ENCODE measurements around the gene KLC4.
"Not testable (repeated sequence)": the region's sequence is repeated elsewhere in the genome, so short reads cannot be mapped to it uniquely, and the experiment has no call there.

KLC4 gene

DNA sequence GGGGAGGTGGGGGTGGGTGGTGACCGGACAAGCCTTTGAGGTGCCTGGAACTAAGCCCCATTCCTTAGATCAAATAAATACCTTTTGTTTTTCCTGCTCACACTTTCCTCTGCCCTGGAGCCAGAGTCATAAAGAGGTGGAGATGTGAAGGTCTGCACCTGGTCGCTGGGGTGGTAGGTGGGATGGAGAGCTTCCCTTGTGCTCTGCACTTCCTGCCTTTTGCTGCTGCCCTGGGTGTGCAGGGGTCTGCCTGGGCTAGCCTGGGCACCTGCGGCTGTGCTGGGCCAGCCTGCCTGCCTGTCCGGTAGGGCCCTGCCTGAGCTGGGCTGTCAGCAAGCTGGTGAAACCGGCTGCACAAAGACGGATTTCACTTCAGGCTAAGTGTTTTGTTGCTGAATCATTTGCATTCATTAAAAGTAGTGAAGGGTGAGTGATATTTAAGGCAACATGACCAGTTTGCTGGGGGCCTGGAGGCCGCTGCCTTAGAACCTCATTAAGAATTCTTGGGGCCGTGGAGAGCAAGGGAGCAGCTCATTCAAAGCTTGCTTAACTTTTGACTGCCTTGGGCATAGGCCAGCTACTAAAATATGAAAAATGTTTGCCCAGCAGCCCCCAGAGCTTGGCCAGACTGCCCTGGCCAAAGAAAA, 37.1 kb downstream of the KLC4 start:
- DNase-seq = no peak

DNA sequence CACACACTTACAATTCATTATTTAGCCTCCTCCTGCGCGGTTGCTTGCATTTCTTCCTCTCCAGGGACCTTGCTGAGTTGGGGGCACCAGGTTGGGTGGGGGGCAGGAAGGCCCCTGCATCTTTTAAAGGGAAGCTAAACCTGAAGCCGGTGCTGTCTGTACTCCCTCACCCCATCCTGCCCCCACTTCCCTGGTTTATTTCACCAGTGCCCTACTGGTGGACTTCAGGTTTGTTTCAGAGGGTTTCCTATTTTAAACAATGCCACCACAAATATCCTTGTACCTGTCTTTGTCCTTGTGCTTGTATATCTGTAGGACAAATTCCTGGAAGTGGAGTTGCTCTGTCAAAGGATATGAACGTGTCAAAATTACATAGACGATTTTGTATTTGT, 37.7 kb downstream of the KLC4 start:
- DNase-seq = no peak

DNA sequence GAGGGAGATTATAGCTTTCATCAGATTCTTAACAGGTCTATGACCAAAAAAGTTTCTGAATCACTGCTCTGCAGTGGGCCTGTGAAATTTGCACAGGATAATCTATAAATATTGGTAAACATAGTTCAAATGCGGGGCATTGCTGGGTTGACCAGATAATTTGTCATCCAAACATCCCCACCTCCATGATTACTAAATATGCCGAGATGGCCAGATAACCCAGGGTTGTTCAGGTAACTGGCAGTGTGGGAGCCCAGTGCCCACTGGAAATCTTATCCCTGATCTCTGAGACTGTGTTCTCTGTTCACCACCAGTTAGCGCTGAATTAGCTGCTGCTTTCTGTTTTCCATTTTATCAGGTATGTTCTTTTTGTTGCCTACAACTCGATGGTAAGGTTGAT, 38.1 kb downstream of the KLC4 start:
- no peak for DNase-seq

DNA sequence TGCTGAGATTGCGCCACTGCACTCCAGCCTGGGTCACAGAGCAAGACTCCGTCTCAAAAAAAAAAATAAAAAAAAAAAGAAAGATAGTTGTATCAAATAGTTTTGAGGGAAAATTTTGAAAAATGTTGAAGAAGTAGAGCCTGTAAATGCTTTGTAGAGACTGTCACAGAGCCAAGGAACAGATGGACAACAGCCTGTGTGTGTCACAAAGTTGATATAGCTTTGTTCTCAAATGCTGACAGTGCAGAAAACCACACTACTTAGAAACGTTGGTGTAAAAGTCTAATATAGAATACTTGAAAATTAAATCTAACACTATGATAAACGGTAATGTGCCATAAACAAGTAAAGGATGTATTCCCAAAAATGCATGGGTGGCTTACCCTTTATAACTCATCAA, 42.1 kb downstream of the KLC4 start:
- no peak for DNase-seq

DNA sequence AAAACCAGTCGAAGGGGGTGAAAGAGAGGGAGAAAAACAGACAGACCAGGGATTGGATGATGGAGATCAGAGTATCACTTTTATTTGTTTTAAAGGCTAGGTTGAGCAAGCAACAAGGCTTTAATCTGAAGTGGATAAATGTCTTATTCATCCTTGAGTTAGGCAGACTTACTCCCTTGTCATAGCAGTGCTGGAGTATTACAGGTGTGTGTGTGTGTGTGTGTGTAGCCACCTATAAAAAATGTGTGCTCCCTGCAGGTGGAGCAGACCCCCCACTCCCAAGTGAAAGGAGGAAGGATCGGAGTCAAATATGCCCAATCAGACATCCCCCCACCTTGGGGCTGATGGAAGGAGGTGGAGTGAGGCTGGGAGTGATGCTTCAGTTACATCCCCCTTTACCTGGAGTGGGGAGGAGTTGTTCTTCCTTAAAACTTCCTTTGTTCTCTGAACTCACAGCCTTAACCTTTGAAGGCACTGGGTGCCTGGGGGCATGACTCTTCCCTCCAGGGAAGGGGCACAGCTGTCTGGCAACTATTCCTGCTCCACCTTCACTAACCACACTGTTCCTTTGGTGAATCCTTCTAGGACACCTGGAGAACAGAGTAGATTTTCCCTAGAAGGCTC, 43.9 kb downstream of the KLC4 start:
- DNase-seq = no peak

DNA sequence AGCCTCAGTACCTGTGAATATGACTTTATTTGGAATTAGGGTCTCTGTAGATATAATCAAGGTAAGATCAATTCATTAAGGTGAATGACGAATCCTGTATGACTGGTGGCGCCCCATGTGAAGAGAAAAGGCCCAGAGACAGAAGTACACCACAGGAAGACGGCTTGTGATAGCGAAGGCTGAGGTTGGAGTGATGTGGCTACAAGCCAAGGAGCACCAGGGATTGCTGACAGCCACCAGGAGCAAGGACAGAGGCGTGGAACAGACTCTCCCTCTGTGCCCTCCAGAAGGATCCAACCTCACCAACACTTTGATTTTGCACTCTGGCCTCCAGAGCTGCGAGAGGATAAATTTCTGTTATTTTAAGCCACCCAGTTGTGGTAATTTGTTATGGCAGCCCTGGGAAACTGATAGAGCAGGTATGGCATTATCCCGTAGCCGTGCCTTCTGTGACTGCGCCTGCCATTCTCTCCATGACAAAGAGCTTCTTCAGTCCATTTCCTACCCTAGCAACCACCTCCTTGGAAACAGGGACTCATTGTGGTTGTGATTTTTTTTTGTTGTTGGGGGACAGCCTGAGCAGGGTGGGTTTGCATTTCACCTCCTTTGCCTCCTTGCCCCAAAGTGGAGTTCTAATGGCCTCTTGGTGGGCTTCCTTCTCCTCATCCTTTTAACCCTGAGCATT, 46.2 kb downstream of the KLC4 start:
- DNase-seq = no peak

DNA sequence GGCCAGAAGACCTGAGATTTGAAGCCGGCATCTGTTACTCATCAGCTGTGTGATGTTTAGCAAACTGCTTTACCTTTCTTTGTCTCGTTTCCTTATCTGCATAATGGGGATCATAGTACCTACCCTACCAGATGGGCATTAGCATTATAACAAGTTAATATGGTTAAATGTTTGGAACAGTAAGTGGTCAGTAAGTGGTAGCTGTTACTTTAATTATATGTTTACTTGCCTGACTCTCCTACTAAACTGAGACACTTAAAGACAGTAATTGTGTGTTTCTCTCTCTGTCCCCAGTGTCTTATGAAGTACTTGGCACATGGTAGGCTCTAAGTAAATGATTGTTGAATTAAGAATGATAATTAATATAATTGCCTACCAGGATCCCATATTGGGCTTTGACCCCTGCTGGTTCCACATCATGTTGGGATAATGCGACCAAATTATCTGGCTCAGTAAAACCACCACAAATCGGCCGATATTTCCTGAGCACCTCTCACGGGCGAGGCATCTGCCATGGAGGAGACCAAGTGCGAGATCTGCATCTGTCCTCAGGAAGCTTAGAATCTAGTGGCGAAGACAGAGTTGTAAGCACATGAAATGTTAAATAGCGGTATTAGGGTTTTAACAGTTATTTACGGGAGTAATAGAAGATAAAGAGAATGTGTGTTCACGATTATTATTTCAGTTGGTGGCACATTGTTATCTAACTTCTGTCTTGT, 48.1 kb downstream of the KLC4 start:
- DNase-seq = no peak

DNA sequence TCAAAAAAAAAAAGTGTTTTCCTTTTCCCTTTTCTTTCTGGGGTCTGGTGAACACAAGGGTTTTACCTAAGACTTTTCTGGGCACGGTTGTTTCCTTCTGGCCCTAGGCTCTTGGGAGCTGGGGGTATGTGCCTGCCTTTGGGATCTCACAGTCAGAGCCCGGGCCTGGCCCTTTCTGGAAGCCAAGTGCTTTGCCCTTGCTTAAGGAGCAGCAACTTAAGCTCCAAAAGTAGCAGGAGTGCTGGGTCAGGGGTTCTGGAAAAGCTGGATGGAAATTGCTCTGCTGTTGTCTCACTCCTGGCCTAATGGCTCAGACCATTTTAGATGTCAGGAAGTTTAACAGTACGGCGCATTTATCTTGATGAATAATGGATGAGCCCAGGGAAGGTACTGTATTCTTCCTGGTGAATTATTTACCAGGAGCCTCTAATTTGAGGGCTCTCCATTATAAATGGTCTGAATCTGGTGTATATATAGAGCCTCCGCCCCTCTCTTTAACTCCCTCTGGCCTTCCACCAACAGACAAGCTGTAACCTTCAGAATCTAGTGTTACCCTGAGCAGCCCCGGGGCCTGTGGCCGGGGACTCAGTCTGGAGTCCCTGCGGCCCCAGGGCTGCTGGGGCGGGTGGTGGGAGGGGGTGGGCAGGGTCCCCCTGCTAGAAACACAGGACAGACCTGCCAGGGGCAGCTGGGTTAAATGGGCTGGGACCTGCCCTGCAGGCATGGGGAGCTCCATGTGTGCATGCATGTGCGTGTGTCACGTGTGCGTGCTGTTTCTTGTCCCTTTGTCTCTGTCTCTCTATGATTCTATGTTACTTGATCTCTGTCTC, 54.2 kb downstream of the KLC4 start:
- DNase-seq = no peak

DNA sequence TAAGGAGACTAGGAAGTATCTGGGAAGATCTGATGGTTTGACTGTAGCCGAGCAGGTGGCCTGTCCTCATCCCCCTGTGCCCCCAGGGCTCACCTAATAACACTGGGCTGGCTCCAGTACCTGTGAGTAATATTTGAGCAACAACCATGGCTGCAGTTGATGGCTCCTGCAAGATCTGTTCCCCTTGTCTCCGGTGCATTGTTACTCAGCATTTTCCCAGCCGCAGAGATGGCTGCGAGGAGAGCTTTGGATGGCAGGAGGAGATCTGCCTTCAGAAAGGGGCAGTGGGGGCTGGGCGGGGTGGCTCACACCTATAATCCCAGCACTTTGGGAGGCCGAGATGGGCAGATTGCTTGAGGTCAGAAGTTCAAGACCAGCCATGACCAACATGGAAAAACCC, 55.9 kb downstream of the KLC4 start:
- no peak for DNase-seq

DNA sequence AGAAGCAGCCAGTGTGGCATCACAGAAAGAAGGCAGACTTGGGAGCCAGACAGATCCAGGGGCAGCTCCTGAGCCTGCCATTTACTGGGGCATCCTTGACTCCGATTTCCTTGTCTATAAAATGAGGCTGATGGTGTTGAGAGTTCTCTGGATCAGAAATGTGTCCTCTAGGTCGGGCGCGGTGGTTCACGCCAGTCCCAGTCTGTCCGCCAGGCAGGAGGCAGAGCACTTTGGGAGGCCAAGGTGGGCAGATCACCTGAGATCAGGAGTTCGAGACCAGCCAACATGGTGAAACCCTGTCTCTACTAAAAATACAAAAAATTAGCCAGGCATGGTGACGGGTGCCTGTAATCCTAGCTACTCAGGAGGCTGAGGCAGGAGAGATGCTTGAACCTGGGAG, 58.0 kb downstream of the KLC4 start:
- DNase-seq = not testable (repeated sequence)

DNA sequence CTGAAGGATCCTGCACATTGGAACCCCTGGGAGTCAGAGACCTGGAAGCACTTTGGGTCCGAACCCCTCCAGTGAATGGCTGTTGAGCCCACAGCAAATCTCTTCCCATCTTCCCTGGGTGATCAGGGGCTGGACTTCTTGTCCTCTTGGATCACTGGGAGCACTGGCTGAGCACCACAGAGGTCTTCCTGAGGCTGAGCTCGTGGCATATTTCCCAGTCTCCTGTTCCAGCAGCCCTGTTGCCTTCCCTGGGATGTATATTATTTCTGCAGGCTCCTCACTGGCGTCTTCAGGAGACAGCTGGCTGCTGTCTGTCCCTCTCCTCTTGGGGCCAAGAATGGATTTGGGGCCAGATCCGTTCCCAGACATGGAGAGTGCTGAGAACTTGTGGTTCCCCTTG, 60.1 kb downstream of the KLC4 start:
- no peak for DNase-seq

DNA sequence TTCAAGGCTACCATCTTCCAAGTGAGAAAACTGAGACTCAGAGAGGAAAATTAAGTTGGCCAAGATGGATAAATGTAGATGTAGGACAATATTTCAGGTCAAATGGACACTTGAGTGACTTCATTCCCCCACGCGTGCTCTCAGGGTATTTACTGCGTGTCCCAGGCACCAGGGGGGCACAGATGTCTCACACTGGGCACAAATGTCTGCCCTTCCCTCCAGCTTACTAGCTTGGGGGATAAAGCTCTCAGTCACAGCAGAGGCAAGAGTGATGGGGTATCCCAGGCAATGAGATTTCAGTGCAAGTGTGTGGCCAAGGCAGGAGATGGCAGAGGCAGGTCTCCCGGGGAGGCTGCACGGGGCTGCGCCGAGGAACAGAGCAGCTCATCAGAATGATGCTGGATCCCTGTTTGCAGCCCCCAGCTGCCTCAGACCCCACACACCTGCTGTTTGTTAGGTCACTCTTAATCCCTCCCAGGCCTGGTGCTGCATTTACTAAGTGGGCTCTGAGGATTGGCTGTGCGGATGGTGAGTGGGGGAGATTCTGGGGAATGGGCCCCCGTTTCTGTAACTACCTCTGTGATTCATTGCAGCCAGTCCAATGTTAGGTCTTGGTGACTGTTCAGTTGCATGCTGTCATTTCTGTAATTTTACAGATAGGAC, 60.8 kb downstream of the KLC4 start:
- no peak for DNase-seq

DNA sequence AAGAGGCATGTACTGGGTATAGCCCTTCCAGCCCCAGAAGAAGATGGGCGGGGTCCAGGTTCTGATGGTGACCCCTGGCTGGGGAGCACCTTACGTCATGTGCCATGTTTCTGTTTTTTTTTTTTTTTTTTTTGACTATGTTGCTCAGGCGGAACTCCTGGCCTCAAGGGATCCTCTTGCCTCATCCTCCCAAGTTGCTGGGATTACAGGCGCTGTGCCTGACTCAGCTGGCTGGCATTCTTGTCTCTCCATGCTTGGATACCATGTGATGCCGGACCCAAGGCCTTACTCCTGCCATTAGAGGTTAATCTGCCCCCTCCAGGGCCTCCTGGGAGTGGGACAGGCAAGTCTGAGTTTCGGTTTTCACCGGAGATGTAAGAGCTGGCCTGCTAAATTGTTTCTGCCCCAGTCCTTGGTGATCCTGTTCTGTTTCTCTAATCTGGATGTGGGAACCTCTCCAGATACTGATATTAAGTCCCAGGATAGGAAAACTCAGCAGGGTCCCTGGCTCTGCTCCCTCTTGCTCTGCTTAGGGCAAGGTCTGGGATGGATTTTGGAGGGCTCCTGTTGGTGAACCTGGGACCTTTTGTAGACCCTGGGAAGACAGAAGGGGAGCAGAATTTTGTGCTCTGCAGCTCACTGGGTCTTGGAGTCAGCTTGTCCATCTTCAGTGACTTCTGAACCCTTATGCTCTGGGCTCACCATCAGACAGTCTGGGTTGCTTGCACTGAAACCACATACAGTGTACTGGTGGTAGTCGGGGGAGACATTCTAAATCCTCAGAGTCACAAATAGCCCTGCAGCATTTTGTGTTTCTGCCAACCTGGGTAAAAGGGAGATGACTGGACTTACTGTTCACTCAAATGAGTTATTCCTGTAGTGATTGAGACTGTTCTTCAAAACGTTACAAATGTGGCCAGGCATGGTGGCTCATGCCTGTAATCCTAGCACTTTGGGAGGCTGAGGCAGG, 61.8 kb downstream of the KLC4 start:
- DNase-seq = no peak

DNA sequence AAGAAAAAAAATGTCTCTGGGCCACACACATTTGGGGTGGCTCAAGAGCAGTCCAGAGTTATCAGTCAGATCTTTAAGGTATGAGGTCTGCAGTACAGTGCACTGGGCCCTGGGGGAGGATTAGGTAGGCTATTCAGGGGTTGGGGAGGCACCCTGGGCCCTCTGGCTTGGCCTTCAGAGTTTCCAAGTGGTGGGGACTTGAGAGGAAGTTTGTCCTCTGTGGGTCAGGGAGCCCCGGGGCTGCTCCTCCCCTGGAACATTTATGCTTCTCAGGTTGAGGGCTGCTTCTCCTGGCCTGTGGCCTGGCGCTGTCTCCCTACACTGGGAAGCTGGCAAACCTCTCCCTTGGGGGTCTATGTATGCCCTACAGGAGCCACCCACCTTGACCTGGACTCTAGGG, 62.7 kb downstream of the KLC4 start:
- no peak for DNase-seq

DNA sequence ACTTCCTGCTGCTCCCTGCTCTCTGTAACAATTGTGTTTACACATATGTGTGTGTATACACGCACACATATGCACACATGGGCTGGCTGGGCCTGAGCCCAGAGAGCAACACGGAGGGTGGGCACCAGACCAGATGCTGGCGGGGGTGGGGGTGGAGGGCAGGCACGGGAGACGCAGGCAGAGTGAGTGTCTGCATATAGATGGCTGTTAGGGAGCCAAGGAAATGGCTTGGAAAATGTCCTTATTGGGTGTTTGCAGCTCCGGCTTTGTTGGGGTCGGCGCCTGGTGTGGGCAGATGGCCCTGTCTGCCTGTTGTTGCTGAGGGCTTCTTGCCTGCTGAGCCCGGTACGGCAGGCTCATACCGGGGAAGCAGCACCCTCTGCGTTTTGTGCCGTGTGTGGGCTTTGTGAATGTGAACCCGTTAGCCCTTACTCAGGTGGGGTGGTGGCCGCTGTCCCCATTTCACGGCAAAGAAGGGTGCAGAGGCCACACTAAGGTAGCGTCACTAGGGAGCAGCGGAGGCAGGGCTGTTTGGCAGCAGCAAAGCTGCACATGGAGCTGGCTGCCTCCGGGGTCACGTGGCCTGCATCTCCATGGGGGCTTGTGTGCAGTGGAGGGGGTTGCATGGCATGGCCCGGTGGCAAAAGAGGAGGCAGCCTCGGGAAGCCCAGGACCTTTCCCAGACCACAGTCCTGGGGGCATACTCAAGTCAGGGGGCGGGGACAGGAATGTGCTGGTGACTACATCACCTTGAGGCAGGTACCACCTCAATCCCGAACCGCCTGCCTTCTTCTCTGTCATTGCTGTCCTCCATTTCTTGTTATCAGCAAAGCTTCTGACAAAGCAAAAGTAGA, 64.3 kb downstream of the KLC4 start:
- no peak for DNase-seq

DNA sequence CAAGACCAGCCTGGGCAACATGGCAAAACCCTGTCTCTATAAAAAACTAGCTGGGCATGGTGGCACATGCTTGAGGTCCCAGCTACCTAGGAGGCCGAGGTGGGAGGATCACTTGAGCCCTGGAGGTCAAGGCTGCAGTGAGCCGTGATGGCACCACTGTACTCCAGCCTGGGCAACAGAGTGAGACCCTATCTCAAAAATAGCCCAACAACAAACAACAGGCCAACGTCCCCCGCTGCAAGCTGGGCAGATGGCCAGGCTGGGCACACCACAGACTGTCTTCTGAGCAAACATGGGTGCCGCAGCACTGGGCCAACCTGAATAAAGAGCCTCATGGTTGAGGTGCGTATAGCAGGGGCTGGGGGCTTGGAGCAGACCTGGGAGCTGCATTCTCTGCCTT, 65.0 kb downstream of the KLC4 start:
- DNase-seq = no peak
